NCI-H226 (cell line): Measurements from ENCODE around the gene DNAAF1.
"Not testable (repeated sequence)": the region's sequence is repeated elsewhere in the genome, so short reads cannot be mapped to it uniquely, and the experiment has no call there.

Experiments used
- DNase-seq: peaks from one replicate; pipeline ENCODE4 v3.0.0-alpha.2; 2015

Gene DNAAF1

GRCh38 chr16:84186685-84187437 lies 41.8 kb downstream of the DNAAF1 start, which contains the start of gene TAF1C:
Gene TAF1C, minus strand, starts transcription at chr16:84187057. Its CDS starts 2,069 bp downstream, at chr16:84184988.
- peak; percentile 79 for DNase-seq

GRCh38 chr16:84190731-84191388 lies 45.8 kb downstream of the DNAAF1 start, which contains the start of gene ADAD2:
Gene ADAD2, plus strand, starts transcription at chr16:84191157. Its CDS starts 74 bp downstream, at chr16:84191231.
- no peak for DNase-seq

- no peak for DNase-seq
Measured at GRCh38 chr16:84191466-84191865, 46.4 kb downstream of the DNAAF1 start.

- DNase-seq: no peak
Measured at GRCh38 chr16:84193480-84193879, 48.4 kb downstream of the DNAAF1 start.

GRCh38 chr16:84194018-84194417 lies 48.9 kb downstream of the DNAAF1 start:
- no peak for DNase-seq

- no peak for DNase-seq
Measured at GRCh38 chr16:84194470-84195200, 49.5 kb downstream of the DNAAF1 start.

GRCh38 chr16:84195201-84196093 lies 50.3 kb downstream of the DNAAF1 start:
- DNase-seq: no peak

- DNase-seq: no peak
Measured at GRCh38 chr16:84196101-84196500, 51.0 kb downstream of the DNAAF1 start.

GRCh38 chr16:84196727-84197394 lies 51.8 kb downstream of the DNAAF1 start:
- DNase-seq: no peak

GRCh38 chr16:84197466-84198128 lies 52.5 kb downstream of the DNAAF1 start:
- no peak for DNase-seq

GRCh38 chr16:84198401-84198800 lies 53.3 kb downstream of the DNAAF1 start:
- no peak for DNase-seq

GRCh38 chr16:84199097-84199496 lies 54.0 kb downstream of the DNAAF1 start:
- no peak for DNase-seq

GRCh38 chr16:84199861-84200260 lies 54.8 kb downstream of the DNAAF1 start:
- no peak for DNase-seq

- DNase-seq: not testable (repeated sequence)
Measured at GRCh38 chr16:84204551-84204950, 59.4 kb downstream of the DNAAF1 start.

- DNase-seq: not testable (repeated sequence)
Measured at GRCh38 chr16:84205123-84205522, 60.0 kb downstream of the DNAAF1 start.

- no peak for DNase-seq
Measured at GRCh38 chr16:84205976-84206691, 61.0 kb downstream of the DNAAF1 start.

- no peak for DNase-seq
Measured at GRCh38 chr16:84207251-84207650, 62.1 kb downstream of the DNAAF1 start.

- DNase-seq: no peak
Measured at GRCh38 chr16:84207879-84208278, 62.8 kb downstream of the DNAAF1 start.

GRCh38 chr16:84209989-84210388 lies 64.9 kb downstream of the DNAAF1 start:
- no peak for DNase-seq

- DNase-seq: no peak
Measured at GRCh38 chr16:84212154-84212553, 67.0 kb downstream of the DNAAF1 start.

- no peak for DNase-seq
Measured at GRCh38 chr16:84212631-84213030, 67.5 kb downstream of the DNAAF1 start.
